Karpas-422 (cell line): ENCODE data around the gene CRIM1. TPM values are rescaled to one million over a fixed set of nuclear protein-coding genes. Genes with fewer than 3 reads are reported as not detected.

Source experiments
- DNase-seq: peaks from one replicate; pipeline ENCODE4 v3.0.0-alpha.2; 2015
- H2AFZ ChIP-seq: fragments of 200-600 bp; sonication (generic); 2 replicates; pipeline ENCODE4 v1.6.1; 2014; ENCODE audit warnings: antibody characterized with exemption, low read length, mixed read lengths
- H3K27ac ChIP-seq: fragments of 200-600 bp; sonication (generic); 2 replicates; pipeline ENCODE4 v1.5.1; 2014; ENCODE audit warnings: mild to moderate bottlenecking, low read length, moderate library complexity
- H3K27me3 ChIP-seq: fragments of 200-600 bp; sonication (generic); 2 replicates; pipeline ENCODE4 v1.6.1; 2014; ENCODE audit warnings: low read length, mixed read lengths
- H3K36me3 ChIP-seq: fragments of 200-600 bp; sonication (generic); 2 replicates; pipeline ENCODE4 v1.6.1; 2014; ENCODE audit warnings: low read length, mixed read lengths; ENCODE audit not compliant: insufficient read depth
- H3K4me1 ChIP-seq: fragments of 200-600 bp; sonication (generic); 2 replicates; pipeline ENCODE4 v1.6.1; 2014; ENCODE audit warnings: mild to moderate bottlenecking, low read length, mixed read lengths
- H3K4me2 ChIP-seq: fragments of 200-600 bp; sonication (generic); 2 replicates; pipeline ENCODE4 v1.6.1; 2014; ENCODE audit warnings: low read length, low read depth, mild to moderate bottlenecking; ENCODE audit not compliant: poor library complexity, severe bottlenecking
- H3K4me3 ChIP-seq: fragments of 200-600 bp; sonication (generic); 2 replicates; pipeline ENCODE4 v1.5.1; 2014; ENCODE audit warnings: mild to moderate bottlenecking, antibody characterized with exemption, low read length, mixed read lengths
- H3K79me2 ChIP-seq: fragments of 200-600 bp; sonication (generic); 2 replicates; pipeline ENCODE4 v1.6.1; 2014; ENCODE audit warnings: mild to moderate bottlenecking, low read length, mixed read lengths
- H3K9ac ChIP-seq: fragments of 200-600 bp; sonication (generic); 2 replicates; pipeline ENCODE4 v1.6.0; 2014; ENCODE audit warnings: low read length
- H3K9me2 ChIP-seq: fragments of 200-600 bp; sonication (generic), shearing (Covaris generic); replicated peaks from 2 replicates; pipeline ENCODE4 v1.6.0; 2014; ENCODE audit warnings: mild to moderate bottlenecking, low read length, moderate library complexity; ENCODE audit not compliant: insufficient read depth
- H3K9me3 ChIP-seq: fragments of 300-700, 200-600 bp; sonication (generic); 2 replicates; pipeline ENCODE4 v1.6.1; 2014; ENCODE audit warnings: low read length, mixed read lengths
- H4K20me1 ChIP-seq: fragments of 200-600 bp; sonication (generic); 2 replicates; pipeline ENCODE4 v1.6.1; 2014; ENCODE audit warnings: mild to moderate bottlenecking, antibody characterized with exemption, low read length, low read depth; ENCODE audit not compliant: insufficient read depth
- total RNA-seq: library from RNA; depleted of rRNA; stranded (reverse); fragments of >200 nt; shearing (Covaris generic); gene quantifications from 2 replicates; pipeline ENCODE4 v1.2.3, GENCODE V29; 2014; ENCODE audit warnings: low replicate concordance

Gene CRIM1
- total RNA-seq, 1 experiment from 2014 or later, result not detected

GRCh38 chr2:36366491-36367120 is 11.0 kb downstream of the CRIM1 start:
- no peak overlapping the region for H3K4me2 ChIP-seq
- H3K27me3 ChIP-seq, result no peaks in the 10 kb centered on the region
- no peak overlapping the region for H3K9ac ChIP-seq
- H3K36me3 ChIP-seq, result no peaks in the 10 kb centered on the region
- H3K4me1 ChIP-seq, result no peaks in the 10 kb centered on the region
- DNase-seq, result no peak
- no peaks in the 10 kb centered on the region for H3K79me2 ChIP-seq
- H3K9me3 ChIP-seq, result no peaks in the 10 kb centered on the region
- H3K9me2 ChIP-seq, result no peaks in the 10 kb centered on the region
- H2AFZ ChIP-seq, result no peak overlapping the region
- no peaks in the 10 kb centered on the region for H4K20me1 ChIP-seq
- H3K27ac ChIP-seq, result no peak overlapping the region
- no peak overlapping the region for H3K4me3 ChIP-seq

- Histone ChIP-seq H3K27ac (no peak overlapping the region), H3K27me3 (no peaks in the 10 kb centered on the region), H3K4me3 (no peak overlapping the region), H3K36me3 (no peaks in the 10 kb centered on the region), H3K4me1 (no peaks in the 10 kb centered on the region), H3K79me2 (no peaks in the 10 kb centered on the region), H3K9me3 (no peaks in the 10 kb centered on the region), H2AFZ (no peak overlapping the region), H3K4me2 (no peak overlapping the region), H3K9me2 (no peaks in the 10 kb centered on the region), H4K20me1 (no peaks in the 10 kb centered on the region), H3K9ac (no peak overlapping the region)
- DNase-seq, result no peak
Measured at GRCh38 chr2:36367486-36367885, 11.9 kb downstream of the CRIM1 start.

- Histone ChIP-seq H3K9me2 (no peaks in the 10 kb centered on the region), H3K4me3 (no peak overlapping the region), H3K9me3 (no peaks in the 10 kb centered on the region), H4K20me1 (no peaks in the 10 kb centered on the region), H3K27me3 (no peaks in the 10 kb centered on the region), H3K9ac (no peak overlapping the region), H3K4me2 (no peak overlapping the region), H3K4me1 (no peaks in the 10 kb centered on the region), H2AFZ (no peak overlapping the region), H3K36me3 (no peaks in the 10 kb centered on the region), H3K27ac (no peak overlapping the region), H3K79me2 (no peaks in the 10 kb centered on the region)
- DNase-seq, result no peak
Measured at GRCh38 chr2:36367895-36368353, 12.3 kb downstream of the CRIM1 start.

- DNase-seq, result no peak
- Histone ChIP-seq H3K9ac (no peak overlapping the region), H3K27ac (no peak overlapping the region), H3K4me2 (no peak overlapping the region), H4K20me1 (no peaks in the 10 kb centered on the region), H3K9me2 (no peaks in the 10 kb centered on the region), H3K4me3 (no peak overlapping the region), H3K36me3 (no peaks in the 10 kb centered on the region), H3K79me2 (no peaks in the 10 kb centered on the region), H3K27me3 (no peaks in the 10 kb centered on the region), H3K4me1 (no peaks in the 10 kb centered on the region), H3K9me3 (no peaks in the 10 kb centered on the region), H2AFZ (no peak overlapping the region)
Measured at GRCh38 chr2:36368438-36368837, 12.9 kb downstream of the CRIM1 start.

- no peak for DNase-seq
- no peaks in the 10 kb centered on the region for H3K79me2 ChIP-seq
- no peak overlapping the region for H3K4me3 ChIP-seq
- no peaks in the 10 kb centered on the region for H4K20me1 ChIP-seq
- H2AFZ ChIP-seq, result no peak overlapping the region
- H3K27ac ChIP-seq, result no peak overlapping the region
- no peak overlapping the region for H3K4me2 ChIP-seq
- no peaks in the 10 kb centered on the region for H3K27me3 ChIP-seq
- no peak overlapping the region for H3K9ac ChIP-seq
- H3K36me3 ChIP-seq, result no peaks in the 10 kb centered on the region
- H3K9me2 ChIP-seq, result no peaks in the 10 kb centered on the region
- H3K4me1 ChIP-seq, result no peaks in the 10 kb centered on the region
- no peaks in the 10 kb centered on the region for H3K9me3 ChIP-seq
Measured at GRCh38 chr2:36369163-36369562, 13.6 kb downstream of the CRIM1 start.

GRCh38 chr2:36369716-36370115 is 14.1 kb downstream of the CRIM1 start:
- Histone ChIP-seq H3K4me1 (no peaks in the 10 kb centered on the region), H3K27me3 (no peaks in the 10 kb centered on the region), H3K9ac (no peak overlapping the region), H2AFZ (no peak overlapping the region), H3K4me3 (no peak overlapping the region), H3K79me2 (no peaks in the 10 kb centered on the region), H3K9me2 (no peaks in the 10 kb centered on the region), H3K27ac (no peak overlapping the region), H3K36me3 (no peaks in the 10 kb centered on the region), H4K20me1 (no peaks in the 10 kb centered on the region), H3K9me3 (no peaks in the 10 kb centered on the region), H3K4me2 (no peak overlapping the region)
- no peak for DNase-seq

GRCh38 chr2:36370281-36370680 is 14.7 kb downstream of the CRIM1 start:
- DNase-seq, result no peak
- H3K27me3 ChIP-seq, result no peaks in the 10 kb centered on the region
- no peaks in the 10 kb centered on the region for H3K4me1 ChIP-seq
- no peak overlapping the region for H3K4me3 ChIP-seq
- H3K9me3 ChIP-seq, result no peaks in the 10 kb centered on the region
- H3K9me2 ChIP-seq, result no peaks in the 10 kb centered on the region
- no peak overlapping the region for H3K4me2 ChIP-seq
- no peaks in the 10 kb centered on the region for H3K79me2 ChIP-seq
- H3K36me3 ChIP-seq, result no peaks in the 10 kb centered on the region
- no peak overlapping the region for H3K9ac ChIP-seq
- no peak overlapping the region for H2AFZ ChIP-seq
- no peak overlapping the region for H3K27ac ChIP-seq
- no peaks in the 10 kb centered on the region for H4K20me1 ChIP-seq

GRCh38 chr2:36371070-36371874 is 15.7 kb downstream of the CRIM1 start:
- no peaks in the 10 kb centered on the region for H3K79me2 ChIP-seq
- H4K20me1 ChIP-seq, result no peaks in the 10 kb centered on the region
- no peak overlapping the region for H2AFZ ChIP-seq

More at GRCh38 chr2:36371070-36371874, 15.7 kb downstream of the CRIM1 start:
- no peak overlapping the region for H3K4me3 ChIP-seq
- no peaks in the 10 kb centered on the region for H3K36me3 ChIP-seq
- H3K4me1 ChIP-seq, result no peaks in the 10 kb centered on the region
- no peak overlapping the region for H3K4me2 ChIP-seq
- no peak overlapping the region for H3K9ac ChIP-seq
- no peak for DNase-seq
- H3K9me2 ChIP-seq, result no peaks in the 10 kb centered on the region
- H3K9me3 ChIP-seq, result no peaks in the 10 kb centered on the region
- no peak overlapping the region for H3K27ac ChIP-seq
- no peaks in the 10 kb centered on the region for H3K27me3 ChIP-seq
